Measurements from ENCODE around the gene KCNC3. TPM values are rescaled to one million over a fixed set of nuclear protein-coding genes. Genes with fewer than 3 reads are reported as not detected.
"Not testable (repeated sequence)": the region's sequence is repeated elsewhere in the genome, so short reads cannot be mapped to it uniquely, and the experiment has no call there.

Gene KCNC3
- total and polyA plus RNA-seq, 2 of the 13 experiments (the other 11 are each of a cell fraction or from before 2014, with no cell fraction given), result 0.29 to 1.7 TPM

GRCh38 chr19:50347089-50347581, 18.0 kb upstream of the KCNC3 start:
- peak overlapping the region; percentile 97 for H3K27ac ChIP-seq (ENCODE audit: extremely low read length, insufficient read depth, low read length)
- FAIRE-seq, result peak; percentile 36
- POLR2A ChIA-PET, result interaction anchor here (0.8 to 1.5 kb wide), 4 partner anchors 10 to 22 kb away, joined by 5 to 9 read pairs (median 6); partner anchors contain the start of gene KCNC3
- intact Hi-C loops (cut with micrococcal nuclease; ENCODE audit: unreplicated experiment); H4K20me1 ChIP-seq (ENCODE audit: insufficient read depth, low read length); H3K36me3 ChIP-seq (replicated peaks in 1 of 2; ENCODE audit: control insufficient read depth in 1 of 2, insufficient read depth in 2 of 2, low read length in 2 of 2); BruUV-seq (replicated peaks); ATAC-seq; H3K79me2 ChIP-seq (ENCODE audit: insufficient read depth, low read length); in situ Hi-C loops (cut with HindIII; ENCODE audit: extremely low pct_ligation_motif_present, low pct_unique_long_range_greater_than_20kb); H3K9me3 ChIP-seq (ENCODE audit: low read length); CTCF ChIA-PET (ENCODE audit: low intra/inter-chr PET ratio, low total read pairs); H3K27me3 ChIP-seq (ENCODE audit: control insufficient read depth in 1 of 2, insufficient read depth in 2 of 2, low read length in 2 of 2); TF ChIP-seq SOX13 (IDR thresholded peaks at IDR 0.05): not testable (repeated sequence)
- peak; percentile 71 for DNase-seq (ENCODE audit: low spot score)
- WGBS (ENCODE audit: low lambda C conversion rate), result 27% methylated on average over 8 of the region's 8 CpGs
- peak overlapping the region; percentile 22; the same call in 1 of the 2 replicates for H3K9ac ChIP-seq (ENCODE audit: insufficient read depth, low read depth, low read length)
- H2AFZ ChIP-seq (ENCODE audit: low read length), result peak overlapping the region; percentile 15
- peak overlapping the region; percentile 77 for H3K4me2 ChIP-seq (ENCODE audit: low read depth, low read length)
- H3K4me1 ChIP-seq (ENCODE audit: insufficient read depth, low read length), result peaks cover 63% of the 10 kb centered on the region
- peak overlapping the region in 2 of 3 experiments; percentile 17 to 32; a peak in 2 of 6 replicates for H3K4me3 ChIP-seq (replicated peaks in 1 of 3; ENCODE audit: insufficient read depth in 1 of 3, low read depth in 2 of 3, low read length in 3 of 3)
- TF ChIP-seq ZNF629 (CRISPR knock-in tag; conservative IDR thresholded peaks at IDR 0.05) (peak; percentile 79), RXRB (CRISPR knock-in tag; IDR thresholded peaks at IDR 0.05; ENCODE audit: borderline replicate concordance) (peak; percentile 30; the same call in 1 of the 2 replicates), HMG20B (CRISPR knock-in tag; conservative IDR thresholded peaks at IDR 0.05) (0 out of 2 replicates have a peak, but pooled peaks have one; percentile 32), TEAD3 (CRISPR knock-in tag; optimal IDR thresholded peaks at IDR 0.05; ENCODE audit: borderline replicate concordance) (peak; percentile 84), SOX13 (CRISPR knock-in tag; conservative IDR thresholded peaks at IDR 0.05 in 1 of 2, IDR thresholded peaks at IDR 0.05 in 1 of 2) (peak in 1 of 2 experiments; percentile 61; a peak in 2 of 4 replicates), PATZ1 (CRISPR knock-in tag; IDR thresholded peaks at IDR 0.05) (peak; percentile 37; the same call in 1 of the 2 replicates), ZNF12 (CRISPR knock-in tag; IDR thresholded peaks at IDR 0.05) (0 out of 2 replicates have a peak, but pooled peaks have one; percentile 17), THAP11 (CRISPR knock-in tag; IDR thresholded peaks at IDR 0.05) (peak; percentile 33; the same call in 1 of the 2 replicates), ZBTB7B (CRISPR knock-in tag; IDR thresholded peaks at IDR 0.05) (0 out of 2 replicates have a peak, but pooled peaks have one; percentile 21), PHF21A (CRISPR knock-in tag; IDR thresholded peaks at IDR 0.05) (peak; percentile 61; the same call in 1 of the 2 replicates), GFI1 (CRISPR knock-in tag; IDR thresholded peaks at IDR 0.05; ENCODE audit: borderline replicate concordance) (peak; percentile 28; the same call in 1 of the 2 replicates), SOX5 (CRISPR knock-in tag; IDR thresholded peaks at IDR 0.05; ENCODE audit: borderline replicate concordance) (peak; percentile 54; the same call in 1 of the 2 replicates), GATAD2A (CRISPR knock-in tag; IDR thresholded peaks at IDR 0.05) (peak; percentile 76), MED1 (CRISPR knock-in tag; IDR thresholded peaks at IDR 0.05) (peak; percentile 37; the same call in 1 of the 2 replicates)
- TF ChIP-seq, protein P1, sequence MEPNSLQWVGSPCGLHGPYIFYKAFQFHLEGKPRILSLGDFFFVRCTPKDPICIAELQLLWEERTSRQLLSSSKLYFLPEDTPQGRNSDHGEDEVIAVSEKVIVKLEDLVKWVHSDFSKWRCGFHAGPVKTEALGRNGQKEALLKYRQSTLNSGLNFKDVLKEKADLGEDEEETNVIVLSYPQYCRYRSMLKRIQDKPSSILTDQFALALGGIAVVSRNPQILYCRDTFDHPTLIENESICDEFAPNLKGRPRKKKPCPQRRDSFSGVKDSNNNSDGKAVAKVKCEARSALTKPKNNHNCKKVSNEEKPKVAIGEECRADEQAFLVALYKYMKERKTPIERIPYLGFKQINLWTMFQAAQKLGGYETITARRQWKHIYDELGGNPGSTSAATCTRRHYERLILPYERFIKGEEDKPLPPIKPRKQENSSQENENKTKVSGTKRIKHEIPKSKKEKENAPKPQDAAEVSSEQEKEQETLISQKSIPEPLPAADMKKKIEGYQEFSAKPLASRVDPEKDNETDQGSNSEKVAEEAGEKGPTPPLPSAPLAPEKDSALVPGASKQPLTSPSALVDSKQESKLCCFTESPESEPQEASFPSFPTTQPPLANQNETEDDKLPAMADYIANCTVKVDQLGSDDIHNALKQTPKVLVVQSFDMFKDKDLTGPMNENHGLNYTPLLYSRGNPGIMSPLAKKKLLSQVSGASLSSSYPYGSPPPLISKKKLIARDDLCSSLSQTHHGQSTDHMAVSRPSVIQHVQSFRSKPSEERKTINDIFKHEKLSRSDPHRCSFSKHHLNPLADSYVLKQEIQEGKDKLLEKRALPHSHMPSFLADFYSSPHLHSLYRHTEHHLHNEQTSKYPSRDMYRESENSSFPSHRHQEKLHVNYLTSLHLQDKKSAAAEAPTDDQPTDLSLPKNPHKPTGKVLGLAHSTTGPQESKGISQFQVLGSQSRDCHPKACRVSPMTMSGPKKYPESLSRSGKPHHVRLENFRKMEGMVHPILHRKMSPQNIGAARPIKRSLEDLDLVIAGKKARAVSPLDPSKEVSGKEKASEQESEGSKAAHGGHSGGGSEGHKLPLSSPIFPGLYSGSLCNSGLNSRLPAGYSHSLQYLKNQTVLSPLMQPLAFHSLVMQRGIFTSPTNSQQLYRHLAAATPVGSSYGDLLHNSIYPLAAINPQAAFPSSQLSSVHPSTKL (CRISPR knock-in tag; IDR thresholded peaks at IDR 0.05), result peak; percentile 25; the same call in 1 of the 2 replicates

Data from HepG2 (cell line).